HepG2 (cell line): Measurements from ENCODE around the gene CHN2. TPM values are rescaled to one million over a fixed set of nuclear protein-coding genes. Genes with fewer than 3 reads are reported as not detected.

Source experiments
- ATF1 ChIP-seq: IDR thresholded peaks from 2 replicates; pipeline ENCODE4 v1.6.1; 2016; ENCODE audit warnings: mild to moderate bottlenecking, control low read depth
- ATM ChIP-seq: fragments of 450-650 bp; IDR thresholded peaks from 2 replicates; pipeline ENCODE4 v1.7.1; 2017; ENCODE audit warnings: mild to moderate bottlenecking, borderline replicate concordance
- BHLHE40 ChIP-seq: IDR thresholded peaks from 2 replicates; pipeline ENCODE4 v1.6.1; 2011; ENCODE audit warnings: low read length, improper control_type of control experiment
- HDAC1 ChIP-seq: sonication (generic); formaldehyde crosslinking; IDR thresholded peaks from 2 replicates; pipeline ENCODE4 v1.5.1; 2020; ENCODE audit warnings: mild to moderate bottlenecking, missing genetic modification reagents
- HNRNPK ChIP-seq: fragments of 200-400 bp; formaldehyde crosslinking; IDR thresholded peaks from 2 replicates; pipeline ENCODE4 v1.6.1; 2018; ENCODE audit warnings: low read length, low read depth, moderate library complexity, mild to moderate bottlenecking; ENCODE audit not compliant: poor library complexity, severe bottlenecking
- JUN ChIP-seq: sonication (generic); formaldehyde crosslinking; IDR thresholded peaks from 2 replicates; pipeline ENCODE4 v1.4.0; 2020; ENCODE audit warnings: mild to moderate bottlenecking, missing genetic modification reagents
- MLLT10 ChIP-seq: sonication (generic); formaldehyde crosslinking; IDR thresholded peaks from 2 replicates; pipeline ENCODE4 v1.4.0; 2020; ENCODE audit warnings: missing genetic modification reagents
- ZNF101 ChIP-seq: sonication (generic); formaldehyde crosslinking; IDR thresholded peaks from 2 replicates; pipeline ENCODE4 v1.4.0; 2020; ENCODE audit warnings: mild to moderate bottlenecking, low read depth, missing genetic modification reagents, borderline replicate concordance
- ZNF274 ChIP-seq: sonication (generic); formaldehyde crosslinking; IDR thresholded peaks from 2 replicates; pipeline ENCODE4 v1.5.1; 2020; ENCODE audit warnings: mild to moderate bottlenecking, missing genetic modification reagents
- ZNF3 ChIP-seq: IDR thresholded peaks from 2 replicates; pipeline ENCODE4 v1.7.0; 2017; ENCODE audit warnings: inconsistent platforms
- ZNF44 ChIP-seq: sonication (generic); formaldehyde crosslinking; IDR thresholded peaks from 2 replicates; pipeline ENCODE4 v1.5.1; 2020; ENCODE audit warnings: mild to moderate bottlenecking, missing genetic modification reagents
- ZNF816 ChIP-seq: sonication (generic); formaldehyde crosslinking; IDR thresholded peaks from 2 replicates; pipeline ENCODE4 v1.8.0; 2022; ENCODE audit warnings: missing genetic modification reagents, mild to moderate bottlenecking, borderline replicate concordance
- polyA plus RNA-seq, 8 experiments: library from polyadenylated mRNA; depleted of rRNA in 3 of 8; stranded (reverse) in 7 of 8; unstranded in 1 of 8; fragments of >200 nt; fragmentation: Illumina TruSeq in 4 of 8; extraction: Trizol in 4 of 8; gene quantifications; 2 replicates each; pipeline versions ENCODE4 v1.2.1 to v1.2.3, GENCODE V29; 2011 to 2016; ENCODE audit warnings: low read depth in 4 of 8, missing spikeins in 1 of 8, mixed read lengths in 1 of 8; ENCODE audit not compliant: insufficient read depth in 1 of 8
- total RNA-seq, 5 experiments: library from RNA; depleted of rRNA; stranded (reverse); fragments of >200 nt; fragmentation: Illumina TruSeq; extraction: Trizol; gene quantifications; 2 replicates each; pipeline ENCODE4 v1.2.3, GENCODE V29; 2016; ENCODE audit warnings: low read depth in 1 of 5
- TF ChIP-seq, protein P1 (sequence below): sonication (generic); formaldehyde crosslinking; IDR thresholded peaks from 2 replicates; pipeline ENCODE4 v1.4.0; 2020; ENCODE audit warnings: mild to moderate bottlenecking, missing genetic modification reagents
- TF ChIP-seq, protein P2 (sequence below): sonication (generic); formaldehyde crosslinking; IDR thresholded peaks from 2 replicates; pipeline ENCODE4 v1.4.0; 2020; ENCODE audit warnings: missing genetic modification reagents
- TF ChIP-seq, protein P3 (sequence below): sonication (generic); formaldehyde crosslinking; IDR thresholded peaks from 2 replicates; pipeline ENCODE4 v1.8.1; 2023; ENCODE audit warnings: mild to moderate bottlenecking, missing genetic modification reagents
- TF ChIP-seq, protein P4 (sequence below): sonication (generic); formaldehyde crosslinking; IDR thresholded peaks from 2 replicates; pipeline ENCODE4 v1.4.0; 2020; ENCODE audit warnings: mild to moderate bottlenecking, missing genetic modification reagents
- TF ChIP-seq, protein P5 (sequence below): IDR thresholded peaks from 2 replicates; pipeline ENCODE4 v1.6.1; 2016; ENCODE audit warnings: control low read depth

Gene CHN2
- total and polyA plus RNA-seq, 2 of the 13 experiments (the other 11 are each of a cell fraction or from before 2014, with no cell fraction given), result 23.5 to 30.5 TPM

DNA sequence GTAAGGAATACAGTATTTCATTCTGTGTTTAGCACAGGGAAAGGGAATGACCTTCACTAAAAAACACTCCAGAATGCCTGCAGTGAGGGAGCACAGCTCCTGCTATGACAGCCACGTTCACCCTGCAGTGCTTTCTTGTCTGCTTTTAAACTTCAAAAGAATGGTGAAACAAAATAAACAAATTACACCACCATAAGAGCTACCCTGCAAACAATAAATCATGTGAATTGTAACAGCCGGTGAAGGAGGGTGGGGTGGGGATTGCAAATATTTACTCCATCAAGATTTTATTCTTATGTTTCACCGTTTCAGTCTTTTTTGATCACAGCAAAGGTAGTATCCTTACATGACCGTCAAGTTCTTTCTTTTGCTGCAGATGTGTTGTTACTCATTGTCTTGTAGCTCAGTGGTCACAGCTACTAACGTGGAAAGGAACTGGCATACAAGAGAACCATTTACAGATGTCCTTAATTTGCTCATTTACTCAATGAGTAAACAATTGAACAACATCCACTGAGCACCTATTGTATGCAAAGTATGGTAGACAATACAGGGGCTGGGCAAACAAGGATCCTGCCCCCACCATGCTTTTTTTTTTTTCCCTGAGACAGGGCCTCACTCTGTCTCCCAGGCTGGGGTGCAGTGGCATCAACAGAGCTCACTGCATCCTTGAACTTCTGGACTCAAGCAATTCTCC is 4.1 kb upstream of the CHN2 start (continued):
- TF ChIP-seq, protein P1, sequence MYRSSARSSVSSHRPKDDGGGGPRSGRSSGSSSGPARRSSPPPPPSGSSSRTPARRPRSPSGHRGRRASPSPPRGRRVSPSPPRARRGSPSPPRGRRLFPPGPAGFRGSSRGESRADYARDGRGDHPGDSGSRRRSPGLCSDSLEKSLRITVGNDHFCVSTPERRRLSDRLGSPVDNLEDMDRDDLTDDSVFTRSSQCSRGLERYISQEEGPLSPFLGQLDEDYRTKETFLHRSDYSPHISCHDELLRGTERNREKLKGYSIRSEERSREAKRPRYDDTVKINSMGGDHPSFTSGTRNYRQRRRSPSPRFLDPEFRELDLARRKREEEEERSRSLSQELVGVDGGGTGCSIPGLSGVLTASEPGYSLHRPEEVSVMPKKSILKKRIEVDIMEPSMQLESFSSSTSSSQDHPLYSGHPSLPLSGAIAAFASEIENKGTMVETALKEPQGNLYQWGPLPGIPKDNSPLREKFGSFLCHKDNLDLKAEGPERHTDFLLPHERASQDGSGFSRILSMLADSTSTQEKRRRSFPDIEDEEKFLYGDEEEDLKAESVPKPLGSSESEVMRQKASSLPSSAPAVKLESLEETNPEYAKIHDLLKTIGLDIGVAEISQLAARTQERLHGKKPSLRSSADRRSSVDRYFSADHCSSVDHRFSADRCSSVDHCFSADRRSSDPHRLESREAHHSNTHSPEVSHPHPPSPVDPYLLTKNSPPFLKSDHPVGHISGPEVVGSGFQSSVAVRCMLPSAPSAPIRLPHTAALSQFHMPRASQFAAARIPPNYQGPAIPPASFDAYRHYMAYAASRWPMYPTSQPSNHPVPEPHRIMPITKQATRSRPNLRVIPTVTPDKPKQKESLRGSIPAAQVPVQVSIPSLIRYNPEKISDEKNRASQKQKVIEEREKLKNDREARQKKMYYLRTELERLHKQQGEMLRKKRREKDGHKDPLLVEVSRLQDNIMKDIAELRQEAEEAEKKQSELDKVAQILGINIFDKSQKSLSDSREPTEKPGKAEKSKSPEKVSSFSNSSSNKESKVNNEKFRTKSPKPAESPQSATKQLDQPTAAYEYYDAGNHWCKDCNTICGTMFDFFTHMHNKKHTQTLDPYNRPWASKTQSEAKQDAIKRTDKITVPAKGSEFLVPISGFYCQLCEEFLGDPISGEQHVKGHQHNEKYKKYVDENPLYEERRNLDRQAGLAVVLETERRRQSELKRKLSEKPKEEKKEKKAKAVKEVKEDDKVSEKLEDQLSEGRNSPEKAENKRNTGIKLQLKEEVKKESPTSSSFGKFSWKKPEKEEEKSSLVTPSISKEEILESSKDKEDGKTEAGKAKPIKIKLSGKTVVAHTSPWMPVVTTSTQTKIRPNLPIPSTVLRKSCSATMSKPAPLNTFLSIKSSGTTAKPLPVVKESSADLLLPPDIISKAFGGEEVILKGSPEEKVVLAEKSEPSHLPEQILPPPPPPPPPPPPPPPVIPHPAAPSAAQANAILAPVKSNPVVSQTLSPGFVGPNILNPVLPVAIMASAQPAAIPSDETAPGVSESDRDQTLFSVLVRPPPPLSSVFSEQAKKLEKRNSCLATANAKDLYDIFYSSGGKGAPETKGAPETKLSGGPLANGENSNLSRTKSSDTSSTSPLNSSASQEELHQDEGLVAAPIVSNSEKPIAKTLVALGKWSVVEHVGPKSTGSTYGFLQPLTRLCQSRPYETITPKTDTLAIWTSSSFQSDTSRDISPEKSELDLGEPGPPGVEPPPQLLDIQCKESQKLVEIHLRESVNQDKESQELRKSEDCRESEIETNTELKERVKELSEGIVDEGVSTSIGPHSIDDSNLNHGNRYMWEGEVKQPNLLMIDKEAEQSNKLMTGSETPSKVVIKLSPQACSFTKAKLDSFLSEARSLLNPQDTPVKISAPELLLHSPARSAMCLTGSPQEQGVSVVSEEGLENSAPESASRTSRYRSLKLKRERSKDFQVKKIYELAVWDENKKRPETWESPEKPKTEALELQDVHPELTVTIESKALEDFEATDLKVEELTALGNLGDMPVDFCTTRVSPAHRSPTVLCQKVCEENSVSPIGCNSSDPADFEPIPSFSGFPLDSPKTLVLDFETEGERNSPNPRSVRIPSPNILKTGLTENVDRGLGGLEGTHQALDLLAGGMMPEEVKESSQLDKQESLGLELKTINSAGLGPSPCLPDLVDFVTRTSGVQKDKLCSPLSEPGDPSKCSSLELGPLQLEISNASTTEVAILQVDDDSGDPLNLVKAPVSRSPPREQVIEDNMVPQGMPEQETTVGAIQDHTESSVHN, result no peak
- TF ChIP-seq MLLT10, result no peak
- TF ChIP-seq ZNF101, result no peak
- peak; percentile 69 for TF ChIP-seq HDAC1 (CRISPR knock-in tag)
- TF ChIP-seq, protein P2, sequence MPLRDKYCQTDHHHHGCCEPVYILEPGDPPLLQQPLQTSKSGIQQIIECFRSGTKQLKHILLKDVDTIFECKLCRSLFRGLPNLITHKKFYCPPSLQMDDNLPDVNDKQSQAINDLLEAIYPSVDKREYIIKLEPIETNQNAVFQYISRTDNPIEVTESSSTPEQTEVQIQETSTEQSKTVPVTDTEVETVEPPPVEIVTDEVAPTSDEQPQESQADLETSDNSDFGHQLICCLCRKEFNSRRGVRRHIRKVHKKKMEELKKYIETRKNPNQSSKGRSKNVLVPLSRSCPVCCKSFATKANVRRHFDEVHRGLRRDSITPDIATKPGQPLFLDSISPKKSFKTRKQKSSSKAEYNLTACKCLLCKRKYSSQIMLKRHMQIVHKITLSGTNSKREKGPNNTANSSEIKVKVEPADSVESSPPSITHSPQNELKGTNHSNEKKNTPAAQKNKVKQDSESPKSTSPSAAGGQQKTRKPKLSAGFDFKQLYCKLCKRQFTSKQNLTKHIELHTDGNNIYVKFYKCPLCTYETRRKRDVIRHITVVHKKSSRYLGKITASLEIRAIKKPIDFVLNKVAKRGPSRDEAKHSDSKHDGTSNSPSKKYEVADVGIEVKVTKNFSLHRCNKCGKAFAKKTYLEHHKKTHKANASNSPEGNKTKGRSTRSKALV, result no peak
- TF ChIP-seq, protein P3, sequence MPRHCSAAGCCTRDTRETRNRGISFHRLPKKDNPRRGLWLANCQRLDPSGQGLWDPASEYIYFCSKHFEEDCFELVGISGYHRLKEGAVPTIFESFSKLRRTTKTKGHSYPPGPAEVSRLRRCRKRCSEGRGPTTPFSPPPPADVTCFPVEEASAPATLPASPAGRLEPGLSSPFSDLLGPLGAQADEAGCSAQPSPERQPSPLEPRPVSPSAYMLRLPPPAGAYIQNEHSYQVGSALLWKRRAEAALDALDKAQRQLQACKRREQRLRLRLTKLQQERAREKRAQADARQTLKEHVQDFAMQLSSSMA, result no peak
- peak; percentile 85 for TF ChIP-seq BHLHE40
- TF ChIP-seq, protein P4, sequence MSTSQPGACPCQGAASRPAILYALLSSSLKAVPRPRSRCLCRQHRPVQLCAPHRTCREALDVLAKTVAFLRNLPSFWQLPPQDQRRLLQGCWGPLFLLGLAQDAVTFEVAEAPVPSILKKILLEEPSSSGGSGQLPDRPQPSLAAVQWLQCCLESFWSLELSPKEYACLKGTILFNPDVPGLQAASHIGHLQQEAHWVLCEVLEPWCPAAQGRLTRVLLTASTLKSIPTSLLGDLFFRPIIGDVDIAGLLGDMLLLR (CRISPR knock-in tag), result no peak
- no peak for TF ChIP-seq ZNF274 (CRISPR knock-in tag)
- TF ChIP-seq HNRNPK, result no peak
- TF ChIP-seq ATF1 (CRISPR knock-in tag), result no peak
- no peak for TF ChIP-seq ZNF3 (CRISPR knock-in tag)
- TF ChIP-seq ATM, result no peak
- TF ChIP-seq, protein P5, sequence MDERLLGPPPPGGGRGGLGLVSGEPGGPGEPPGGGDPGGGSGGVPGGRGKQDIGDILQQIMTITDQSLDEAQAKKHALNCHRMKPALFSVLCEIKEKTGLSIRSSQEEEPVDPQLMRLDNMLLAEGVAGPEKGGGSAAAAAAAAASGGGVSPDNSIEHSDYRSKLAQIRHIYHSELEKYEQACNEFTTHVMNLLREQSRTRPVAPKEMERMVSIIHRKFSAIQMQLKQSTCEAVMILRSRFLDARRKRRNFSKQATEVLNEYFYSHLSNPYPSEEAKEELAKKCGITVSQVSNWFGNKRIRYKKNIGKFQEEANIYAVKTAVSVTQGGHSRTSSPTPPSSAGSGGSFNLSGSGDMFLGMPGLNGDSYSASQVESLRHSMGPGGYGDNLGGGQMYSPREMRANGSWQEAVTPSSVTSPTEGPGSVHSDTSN (CRISPR knock-in tag), result no peak; the same call in 1 of the 2 replicates
- no peak for TF ChIP-seq ZNF44 (CRISPR knock-in tag)
- 0 out of 2 replicates have a peak, but pooled peaks have one; percentile 43 for TF ChIP-seq JUN
- TF ChIP-seq ZNF816 (CRISPR knock-in tag), result 0 out of 2 replicates have a peak, but pooled peaks have one; percentile 48
